B cell (primary cell): ENCODE data around the gene FARP1. TPM values are rescaled to one million over a fixed set of nuclear protein-coding genes. Genes with fewer than 3 reads are reported as not detected.

Experiments
- ATAC-seq: fragments of 200-7000 bp; cut with Tn5 transposase; one replicate; pipeline ENCODE4 v1.10.0; 2021; ENCODE audit warnings: low read depth, mild to moderate bottlenecking, moderate number of reproducible peaks, moderate library complexity
- CTCF ChIA-PET: fragments of 350-600 bp; sonication (Branson Sonifier 250); formaldehyde crosslinking; loops from one replicate; lab custom pipeline; 2021; ENCODE audit warnings: antibody characterized with exemption, inconsistent platforms; lab: Charles Lee
- POLR2A ChIA-PET: fragments of 350-600 bp; sonication (Branson Sonifier 250); formaldehyde crosslinking; loops from one replicate; lab custom pipeline; 2021; ENCODE audit warnings: antibody characterized with exemption; lab: Charles Lee
- DNase-seq: peaks from one replicate; pipeline ENCODE4 v3.0.0; 2013
- H2AFZ ChIP-seq: 2 replicates; pipeline ENCODE4 v1.6.1; 2012; ENCODE audit warnings: mild to moderate bottlenecking, low read depth, low read length; ENCODE audit not compliant: insufficient read depth, poor library complexity, severe bottlenecking
- H3K27ac ChIP-seq, 2 donors: 1 replicate in 1 of 2; 2 replicates in 1 of 2; pipeline ENCODE4 v1.5.1; 2012 to 2013; ENCODE audit warnings: low read length in 2 of 2, mild to moderate bottlenecking in 2 of 2, moderate library complexity in 1 of 2
- H3K27me3 ChIP-seq, 4 experiments: fragments of 200-600 bp in 1 of 4; sonication (generic) in 1 of 4; replicated peaks in 1 of 4; 1 replicate in 2 of 4; 2 replicates in 2 of 4; pipeline versions ENCODE4 v1.6.1 to v1.7.0; 2013 to 2016; ENCODE audit warnings: low read length in 3 of 4, mild to moderate bottlenecking in 2 of 4, mixed read lengths in 1 of 4, moderate library complexity in 1 of 4; ENCODE audit not compliant: insufficient read depth in 4 of 4, control insufficient read depth in 3 of 4; ENCODE audit errors: control extremely low read depth in 1 of 4
- H3K36me3 ChIP-seq, 2 experiments: replicated peaks in 1 of 2; 1 replicate in 1 of 2; 2 replicates in 1 of 2; pipeline versions ENCODE4 v1.6.1 to v1.7.1; 2013; ENCODE audit warnings: low read length in 1 of 2; ENCODE audit not compliant: insufficient read depth in 2 of 2, control insufficient read depth in 1 of 2; ENCODE audit errors: control extremely low read depth in 1 of 2, extremely low read depth in 1 of 2
- H3K4me1 ChIP-seq, 2 donors: fragments of 200-600 bp in 1 of 2; sonication (generic) in 1 of 2; 1 replicate in 1 of 2; 2 replicates in 1 of 2; pipeline versions ENCODE4 v1.5.1 to v1.6.1; 2013 to 2017; ENCODE audit warnings: low read length in 2 of 2; ENCODE audit not compliant: control insufficient read depth in 2 of 2, insufficient read depth in 2 of 2
- H3K4me2 ChIP-seq: replicated peaks from 2 replicates; pipeline ENCODE3; 2012; ENCODE audit warnings: mild to moderate bottlenecking, low read depth, low read length; ENCODE audit not compliant: poor library complexity, severe bottlenecking
- H3K4me3 ChIP-seq, 5 experiments: fragments of 200-600 bp in 1 of 5; sonication (generic) in 1 of 5; 1 replicate in 3 of 5; 2 replicates in 2 of 5; pipeline versions ENCODE4 v1.5.1 to v1.7.0; 2011 to 2016; ENCODE audit warnings: low read length in 4 of 5, mild to moderate bottlenecking in 4 of 5, low read depth in 2 of 5, control low read depth in 1 of 5, moderate library complexity in 1 of 5; ENCODE audit not compliant: insufficient read depth in 1 of 5; ENCODE audit errors: control extremely low read depth in 1 of 5, extremely low read depth in 1 of 5
- H3K79me2 ChIP-seq: fragments of 200-600 bp; sonication (generic); one replicate; pipeline ENCODE4 v1.6.0; 2016; ENCODE audit warnings: low read length; ENCODE audit not compliant: control insufficient read depth, insufficient read depth
- H3K9ac ChIP-seq: fragments of 200-600 bp; sonication (generic); 2 replicates; pipeline ENCODE4 v1.6.1; 2017; ENCODE audit warnings: mild to moderate bottlenecking, low read length, moderate library complexity
- H3K9me3 ChIP-seq, 3 donors: one replicate each; pipeline versions ENCODE4 v1.6.1 to v1.7.1; 2013; ENCODE audit warnings: low read length in 2 of 3; ENCODE audit not compliant: control insufficient read depth in 2 of 3, insufficient read depth in 1 of 3; ENCODE audit errors: control extremely low read depth in 1 of 3
- H4K20me1 ChIP-seq: 2 replicates; pipeline ENCODE4 v1.6.0; 2012; ENCODE audit warnings: mild to moderate bottlenecking, low read length; ENCODE audit not compliant: insufficient read depth, control insufficient read depth, poor library complexity, severe bottlenecking
- H3K27ac Mint-ChIP-seq: one replicate; pipeline ENCODE4 v1.8.0; 2021; ENCODE audit warnings: mixed read lengths
- H3K27me3 Mint-ChIP-seq: one replicate; pipeline ENCODE4 v1.8.0; 2021; ENCODE audit warnings: mixed read lengths
- H3K4me1 Mint-ChIP-seq: one replicate; pipeline ENCODE4 v1.8.0; 2021; ENCODE audit warnings: mixed read lengths
- H3K4me3 Mint-ChIP-seq: one replicate; pipeline ENCODE4 v1.8.0; 2021; ENCODE audit warnings: mixed read lengths
- H3K9me3 Mint-ChIP-seq: one replicate; pipeline ENCODE4 v1.8.0; 2022; ENCODE audit warnings: mixed read lengths; ENCODE audit not compliant: insufficient read depth
- CTCF ChIP-seq: fragments of 200-600 bp; IDR thresholded peaks from one replicate; pipeline ENCODE4 v1.8.0; 2022; ENCODE audit warnings: antibody characterized with exemption, mild to moderate bottlenecking
- EZH2 ChIP-seq: IDR thresholded peaks from 2 replicates; pipeline ENCODE4 v1.6.1; 2012; ENCODE audit warnings: borderline replicate concordance, low read depth, mild to moderate bottlenecking, moderate library complexity, low read length; ENCODE audit not compliant: insufficient read depth, poor library complexity, severe bottlenecking
- WGBS: methylation state at CpG from one replicate; pipeline ENCODE4 v1.1.5; 2013; ENCODE audit warnings: missing lambda C conversion rate; ENCODE audit not compliant: insufficient coverage; 5-methylcytosine and 5-hydroxymethylcytosine counted together
- intact Hi-C: fragments of 100-400 bp; cut with micrococcal nuclease; formaldehyde crosslinking; loops from one replicate; pipeline ENCODE4 v1.10.0; 2022
- polyA plus RNA-seq: library from polyadenylated mRNA; depleted of rRNA; stranded (reverse); fragments of >200 nt; gene quantifications from 2 replicates; pipeline ENCODE4 v1.2.3, GENCODE V29; 2012
- total RNA-seq, 2 donors: library from RNA; stranded (reverse); fragments of 120-200 nt in 1 of 2; gene quantifications; 1 replicate in 1 of 2; 2 replicates in 1 of 2; pipeline versions ENCODE4 v1.2.3 to v1.2.4, GENCODE V29; 2013 to 2022

Gene FARP1
- total and polyA plus RNA-seq, 2 donors (not counting 1 experiment from before 2014, with no cell fraction given) = 0.15 to 1.5 TPM

DNA sequence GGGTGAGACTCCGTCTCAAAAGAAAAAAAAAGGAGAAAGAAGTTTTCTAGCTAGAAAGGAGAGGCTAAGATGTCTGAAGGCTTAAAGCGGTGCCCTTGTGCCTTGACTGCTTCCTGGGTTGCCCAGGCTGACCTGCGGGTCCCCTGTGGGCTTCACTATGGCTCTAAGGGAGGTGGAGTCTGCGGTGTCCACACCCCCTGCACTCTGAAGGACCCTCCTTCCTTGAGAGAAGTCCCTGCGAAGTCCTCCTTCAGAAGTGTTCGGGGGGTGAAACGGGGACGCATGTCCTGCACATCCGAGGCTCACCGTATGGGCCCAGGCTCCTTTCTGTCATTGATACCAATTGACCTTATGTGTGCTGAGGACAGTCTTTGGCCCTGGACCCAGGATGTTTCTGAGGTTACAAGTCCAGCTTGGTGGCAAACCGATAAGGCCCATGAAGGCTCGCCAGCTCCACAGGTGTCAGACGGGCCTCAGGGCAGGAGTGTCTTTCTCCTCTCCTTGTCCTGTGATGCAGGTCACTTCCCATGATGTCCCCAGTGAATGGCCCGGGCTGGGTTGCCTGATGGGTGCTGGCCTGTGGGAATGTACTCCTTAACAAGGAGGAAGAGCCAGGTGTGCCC is 45.8 kb downstream of the FARP1 start:
- no peaks in the 10 kb centered on the region for H3K9me3 Mint-ChIP-seq
- no peak overlapping the region for H3K4me2 ChIP-seq
- CTCF ChIA-PET = no interaction called here

More for the DNA sequence above, 45.8 kb downstream of the FARP1 start:
- Mint-ChIP-seq H3K27me3 (peaks cover 3% of the 10 kb centered on the region), H3K27ac (no peak overlapping the region), H3K4me1 (no peaks in the 10 kb centered on the region), H3K4me3 (no peak overlapping the region)
- TF ChIP-seq CTCF (no peak), EZH2 (no peak)
- Histone ChIP-seq H3K27ac (no peak overlapping the region), H3K4me1 (no peaks in the 10 kb centered on the region), H3K79me2 (no peaks in the 10 kb centered on the region), H3K4me3 (no peak overlapping the region), H3K9me3 (no peaks in the 10 kb centered on the region), H3K27me3 (no peaks in the 10 kb centered on the region), H3K9ac (no peak overlapping the region), H3K36me3 (no peaks in the 10 kb centered on the region), H4K20me1 (no peaks in the 10 kb centered on the region), H2AFZ (no peak overlapping the region)
- POLR2A ChIA-PET = no interaction called here
- intact Hi-C loops = no loop called here
- DNase-seq (no peak), ATAC-seq (no peak)
- WGBS = 92% methylated on average over 12 of the region's 14 CpGs
